Glomerular visceral epithelial cell (primary cell): ENCODE data around the gene ZNF423.

Experiments used
- DNase-seq: peaks from one replicate; pipeline ENCODE4 v3.0.0-alpha.2; 2016; ENCODE audit errors: extremely low spot score

Gene ZNF423

DNA sequence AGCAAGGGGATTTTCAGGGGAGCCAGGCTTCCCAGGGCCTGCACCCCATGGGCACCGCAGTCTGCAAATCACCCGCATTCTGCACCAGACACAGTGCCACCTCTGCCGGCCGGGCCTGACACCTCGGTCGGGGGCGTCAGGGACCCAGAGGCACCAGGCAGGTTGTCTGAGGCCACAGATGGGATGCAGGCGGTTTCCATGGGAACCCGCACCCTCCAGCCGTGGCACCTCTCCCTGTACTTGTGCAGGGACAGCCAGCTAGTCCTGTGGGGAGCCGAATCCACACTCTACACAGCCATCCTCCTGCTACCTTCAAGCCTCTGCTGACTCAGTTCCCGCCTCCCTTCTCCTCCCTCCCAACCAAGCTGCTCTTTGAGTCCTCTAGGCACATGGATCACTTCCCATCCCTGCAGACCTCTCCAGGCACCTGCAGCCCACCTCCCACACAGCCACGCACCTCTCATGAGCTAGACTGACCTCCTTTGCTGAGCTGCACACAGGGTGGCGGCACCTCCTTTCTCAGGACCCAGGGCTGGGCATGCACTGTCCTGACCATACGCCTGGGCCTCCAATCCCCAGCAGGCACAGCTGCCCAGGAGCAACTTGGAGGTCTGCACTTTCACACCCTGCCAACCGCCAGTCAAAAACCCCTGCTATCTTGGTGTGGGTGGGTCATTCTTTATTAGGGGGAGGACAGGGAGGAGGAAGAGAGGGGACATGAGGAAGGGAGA, 362.9 kb downstream of the ZNF423 start:
- DNase-seq: no peak

DNA sequence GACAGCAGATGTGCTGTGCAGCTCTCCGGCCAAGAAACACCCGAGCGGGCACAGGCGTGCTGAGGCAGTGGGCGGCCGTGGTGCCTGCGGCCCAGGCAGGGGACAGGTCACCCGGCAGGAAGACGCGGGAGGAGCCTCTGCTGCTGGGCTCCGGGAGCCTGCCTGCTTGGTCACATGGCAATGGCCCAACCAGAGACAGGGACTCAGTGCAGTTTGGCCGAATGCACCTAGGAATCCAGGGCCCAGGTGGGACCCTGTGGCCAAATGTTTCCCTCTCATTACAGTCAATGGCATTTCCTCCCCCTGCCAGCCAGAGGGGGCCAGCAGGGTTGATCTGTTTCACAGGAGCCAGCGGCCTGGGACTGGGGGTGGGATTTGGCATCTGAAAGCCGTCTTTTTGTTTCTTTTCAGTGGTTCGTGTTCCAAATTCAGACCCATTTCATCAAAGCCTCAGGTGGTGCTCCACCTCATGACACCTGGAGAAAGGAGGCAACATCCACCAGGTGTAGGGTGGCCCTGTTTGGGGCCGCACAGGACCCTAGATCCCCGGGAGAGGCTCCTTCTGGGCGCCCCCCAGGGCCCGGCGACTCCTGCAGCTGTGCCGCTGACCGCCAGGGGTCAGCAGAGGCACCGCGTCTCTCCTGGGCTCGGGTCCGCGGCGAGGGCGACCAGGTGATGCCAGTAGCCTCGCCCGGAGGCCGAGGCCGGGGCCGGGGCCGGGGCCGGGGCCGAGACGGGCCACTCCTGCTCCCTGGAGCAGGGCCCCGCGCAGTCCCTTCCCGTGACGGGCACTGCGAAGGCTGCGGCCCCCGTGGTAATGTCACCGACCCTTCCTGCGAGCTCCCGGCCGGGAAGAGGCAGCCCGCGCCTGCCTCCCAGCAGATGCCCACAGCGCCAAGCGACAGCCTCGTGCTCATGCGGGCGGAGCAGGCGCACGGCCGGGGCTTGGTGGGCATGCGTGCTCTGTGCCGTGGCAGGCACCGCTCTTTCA, 363.8 kb downstream of the ZNF423 start:
- DNase-seq: no peak

DNA sequence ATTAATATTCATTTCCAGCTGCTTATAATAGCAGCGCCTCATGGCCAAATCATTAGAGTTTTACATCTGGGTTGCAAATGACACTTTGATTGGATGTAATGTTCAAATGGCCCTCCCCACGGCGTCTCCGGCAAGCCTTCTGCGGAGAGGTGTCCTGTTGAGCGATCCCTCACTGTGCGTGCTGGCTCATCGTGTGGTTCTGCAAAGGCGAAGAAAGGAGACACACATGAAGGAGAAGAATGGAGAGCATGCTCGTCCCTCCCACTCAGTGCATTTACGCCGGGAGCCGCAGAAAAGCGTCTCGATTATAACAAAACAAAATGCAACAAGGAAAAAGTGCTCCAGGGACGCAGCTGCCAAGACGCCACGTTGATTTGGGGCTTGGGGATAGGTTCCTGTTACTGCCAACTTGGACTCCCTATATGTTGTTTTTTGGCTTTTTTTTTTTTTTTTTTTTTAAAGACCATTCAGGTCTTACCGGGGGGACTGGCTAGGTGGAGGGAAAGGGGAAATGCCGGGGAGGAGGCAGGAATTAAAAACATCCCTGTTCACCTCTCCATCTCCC, 364.7 kb downstream of the ZNF423 start:
- DNase-seq: no peak

DNA sequence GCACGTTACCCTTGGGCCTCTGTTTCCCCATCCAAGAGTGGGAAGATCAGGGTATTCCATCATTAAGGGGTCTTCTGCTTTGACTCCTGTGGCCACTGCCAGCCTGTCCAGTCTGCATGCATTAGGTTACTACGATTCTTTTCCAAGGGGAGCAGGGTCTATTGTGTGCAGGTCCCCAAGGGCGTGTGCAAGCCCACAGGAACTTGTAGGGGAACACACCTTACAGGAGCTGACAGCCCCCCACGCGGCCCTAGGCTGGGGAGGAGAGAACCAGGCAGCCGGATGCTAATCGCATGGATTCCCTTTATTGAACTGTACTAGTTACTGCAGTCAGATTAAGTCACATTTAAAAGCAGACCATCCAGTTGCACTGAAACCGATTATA, 365.6 kb downstream of the ZNF423 start:
- DNase-seq: no peak

DNA sequence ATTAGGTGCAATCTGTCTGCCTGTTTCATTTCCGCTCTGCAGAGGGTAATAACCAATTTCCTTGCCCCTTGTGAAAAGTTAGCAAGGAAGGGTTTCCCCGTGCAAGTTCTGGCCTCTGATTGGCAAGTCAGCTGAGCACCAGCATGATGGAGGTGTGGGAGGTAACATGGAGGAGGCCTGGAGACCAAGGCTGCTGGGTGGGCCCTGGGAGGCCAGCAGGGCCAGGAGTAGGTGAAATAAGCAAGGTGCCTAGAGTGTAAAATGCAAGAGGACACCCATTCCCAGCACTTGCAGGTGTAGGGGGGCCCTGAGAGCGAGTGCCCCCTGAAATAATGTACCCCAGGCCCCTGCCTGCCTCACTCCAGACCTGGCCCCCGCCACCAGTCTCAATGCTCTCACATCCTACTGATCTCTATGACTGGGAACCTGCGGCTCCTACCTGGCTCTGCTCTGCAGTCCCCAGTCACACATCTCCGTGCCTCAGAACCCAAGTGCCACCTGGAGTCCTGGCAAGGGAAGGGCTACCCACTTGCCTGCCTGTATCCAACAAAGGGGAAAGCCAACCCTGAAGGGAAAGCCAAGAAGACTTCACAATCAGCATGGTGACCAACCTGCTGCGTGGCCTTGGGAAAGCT, 366.1 kb downstream of the ZNF423 start:
- DNase-seq: no peak

DNA sequence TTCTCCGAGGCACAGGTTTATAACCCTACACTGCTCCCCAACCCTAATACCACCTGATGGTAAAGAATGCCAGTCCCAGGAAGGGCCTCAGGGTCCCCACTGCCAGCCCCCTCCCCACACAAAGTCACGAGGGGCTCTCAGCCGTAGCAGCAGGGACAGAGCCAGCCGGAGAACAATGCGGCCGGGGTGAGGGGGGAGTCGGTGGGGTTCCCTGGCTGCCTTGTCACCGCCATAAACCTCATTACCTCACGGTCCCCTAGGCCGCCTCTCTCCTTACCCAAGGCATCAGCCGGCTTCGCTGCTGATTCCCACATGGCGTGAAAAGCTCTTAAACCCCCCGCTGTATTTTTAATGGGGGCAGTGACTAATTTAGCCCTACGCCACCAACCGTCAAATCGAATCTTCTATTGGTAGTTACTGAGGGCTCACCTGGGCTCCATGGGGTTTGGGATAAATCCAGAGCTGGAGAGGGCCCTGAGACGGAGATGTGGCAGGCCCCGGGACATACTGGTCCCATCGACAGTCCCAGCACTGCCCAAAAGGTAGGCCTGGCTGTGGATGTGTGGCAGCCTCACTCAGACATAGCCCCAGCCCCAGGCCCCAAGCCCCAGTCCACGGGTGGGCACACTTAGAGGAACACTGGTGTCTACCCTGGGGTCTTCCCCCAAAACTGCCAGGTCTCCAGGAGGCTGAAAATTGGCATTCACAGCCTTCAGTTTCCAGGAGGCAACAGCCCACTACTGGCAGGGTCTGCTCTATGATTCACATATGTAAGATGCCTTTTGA, 367.0 kb downstream of the ZNF423 start:
- DNase-seq: no peak

DNA sequence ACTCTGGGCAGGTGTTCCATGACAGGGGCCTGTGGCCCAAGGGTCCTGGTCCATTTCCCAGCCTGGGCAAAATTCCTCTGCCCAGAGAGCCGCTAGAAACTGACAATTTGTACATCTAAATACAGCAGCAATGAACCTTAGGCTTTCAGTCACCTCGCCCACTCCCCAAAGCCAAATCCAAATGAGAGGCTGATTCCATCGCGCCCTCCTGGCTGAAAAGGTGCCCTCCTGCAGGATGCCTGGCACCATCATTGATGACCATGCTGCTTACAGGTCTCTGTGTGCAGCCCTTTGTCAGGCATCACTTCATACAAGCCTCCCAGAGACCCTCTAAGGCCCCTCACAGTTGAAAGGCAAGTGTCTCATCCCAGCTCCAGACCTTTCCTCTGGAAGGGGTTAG, 367.6 kb downstream of the ZNF423 start:
- DNase-seq: no peak

DNA sequence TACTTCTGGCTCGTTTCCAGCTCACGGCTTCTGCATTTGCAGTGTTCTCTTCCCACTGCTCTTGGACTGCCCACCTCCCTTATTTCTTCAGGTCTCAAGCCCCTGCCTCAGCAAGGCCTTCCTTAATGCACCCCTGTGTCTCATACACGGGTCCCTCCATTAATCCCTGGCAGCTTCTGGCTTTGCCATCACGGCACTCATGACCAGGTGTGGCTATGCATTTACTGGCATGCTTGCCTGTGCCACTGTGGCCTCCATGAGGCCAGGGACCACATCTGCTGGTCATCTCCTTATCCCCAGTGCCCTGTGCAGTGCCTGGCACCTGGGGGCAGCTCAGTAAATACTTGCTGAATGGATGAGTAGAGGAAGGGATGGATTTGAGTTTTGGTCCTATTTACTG, 368.2 kb downstream of the ZNF423 start:
- no peak for DNase-seq

DNA sequence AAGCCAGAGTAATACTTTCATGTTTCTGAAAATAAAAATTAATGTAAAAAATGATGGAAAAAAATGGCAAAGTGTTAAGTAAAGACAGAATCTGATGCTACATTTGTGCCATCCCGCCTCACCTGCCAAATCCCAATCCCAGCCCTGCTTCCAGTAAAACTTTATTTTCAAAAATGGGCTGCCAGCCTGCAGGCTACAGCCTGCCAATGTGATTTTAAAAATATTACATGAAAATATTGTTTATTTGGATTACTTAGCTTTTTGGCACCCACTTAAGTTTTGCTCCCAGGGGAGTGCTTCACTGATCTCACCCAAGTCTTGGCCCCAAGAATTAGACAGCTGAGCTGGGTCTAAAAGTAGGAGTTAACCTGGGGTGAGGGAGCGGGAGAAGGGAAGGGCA, 369.5 kb downstream of the ZNF423 start:
- DNase-seq: no peak

DNA sequence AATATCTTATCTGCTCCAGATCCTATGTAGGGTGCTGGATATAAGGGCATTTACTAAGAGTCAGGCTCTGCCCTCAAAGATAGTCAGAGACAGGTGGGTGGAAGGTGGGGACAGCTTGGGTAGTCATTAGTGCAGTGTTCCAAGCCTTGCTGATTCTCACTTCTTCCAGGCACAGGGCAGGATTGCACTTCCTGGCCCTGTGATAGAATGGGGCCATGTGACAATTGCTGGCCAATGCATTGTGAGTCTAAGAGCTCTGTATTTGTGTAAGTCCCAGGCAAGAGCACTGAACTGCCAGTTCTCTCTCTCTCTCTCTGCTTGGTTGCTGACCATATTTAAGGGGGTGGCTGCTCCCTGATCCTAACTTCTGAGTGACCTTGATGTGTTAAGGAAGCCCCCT, 370.2 kb downstream of the ZNF423 start:
- DNase-seq: no peak

DNA sequence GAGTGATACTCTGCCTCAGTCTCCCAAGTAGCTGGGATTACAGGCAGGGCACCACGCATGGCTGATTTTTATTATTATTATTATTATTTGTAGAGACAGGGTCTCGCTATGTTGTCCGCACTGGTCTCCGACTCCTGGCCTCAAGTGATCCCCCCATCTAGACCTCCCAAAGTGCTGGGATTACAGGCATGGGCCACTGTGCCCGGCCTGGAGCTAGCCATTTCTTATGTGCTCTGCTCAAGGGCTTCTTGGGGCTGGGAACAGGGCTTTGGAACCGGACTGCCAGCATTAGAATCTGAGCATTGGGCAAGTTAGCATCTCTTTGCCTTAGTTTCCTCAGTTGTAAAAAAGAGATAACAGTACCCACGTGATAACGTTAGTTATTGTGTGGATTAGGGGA, 371.0 kb downstream of the ZNF423 start:
- no peak for DNase-seq

DNA sequence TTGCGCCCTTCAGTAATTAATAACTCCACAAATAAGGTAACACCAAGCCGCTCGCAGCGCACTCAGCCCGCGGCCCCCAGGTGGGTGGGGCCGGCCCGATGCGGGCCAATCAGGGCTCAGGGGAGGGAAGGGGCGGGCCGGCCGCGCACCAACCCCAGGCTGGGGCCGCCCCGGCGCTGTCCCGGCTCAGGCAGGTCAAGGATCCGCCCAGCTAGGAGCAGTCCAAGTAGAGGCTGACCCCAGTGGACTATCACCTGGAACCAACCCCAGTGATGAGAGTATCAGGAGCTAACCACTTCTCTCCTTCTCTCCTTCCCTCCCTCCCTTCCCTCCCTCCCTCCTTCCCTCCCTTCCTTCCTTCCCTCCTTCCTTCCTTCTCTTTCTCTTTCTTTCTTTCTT, 371.5 kb downstream of the ZNF423 start:
- DNase-seq: no peak

DNA sequence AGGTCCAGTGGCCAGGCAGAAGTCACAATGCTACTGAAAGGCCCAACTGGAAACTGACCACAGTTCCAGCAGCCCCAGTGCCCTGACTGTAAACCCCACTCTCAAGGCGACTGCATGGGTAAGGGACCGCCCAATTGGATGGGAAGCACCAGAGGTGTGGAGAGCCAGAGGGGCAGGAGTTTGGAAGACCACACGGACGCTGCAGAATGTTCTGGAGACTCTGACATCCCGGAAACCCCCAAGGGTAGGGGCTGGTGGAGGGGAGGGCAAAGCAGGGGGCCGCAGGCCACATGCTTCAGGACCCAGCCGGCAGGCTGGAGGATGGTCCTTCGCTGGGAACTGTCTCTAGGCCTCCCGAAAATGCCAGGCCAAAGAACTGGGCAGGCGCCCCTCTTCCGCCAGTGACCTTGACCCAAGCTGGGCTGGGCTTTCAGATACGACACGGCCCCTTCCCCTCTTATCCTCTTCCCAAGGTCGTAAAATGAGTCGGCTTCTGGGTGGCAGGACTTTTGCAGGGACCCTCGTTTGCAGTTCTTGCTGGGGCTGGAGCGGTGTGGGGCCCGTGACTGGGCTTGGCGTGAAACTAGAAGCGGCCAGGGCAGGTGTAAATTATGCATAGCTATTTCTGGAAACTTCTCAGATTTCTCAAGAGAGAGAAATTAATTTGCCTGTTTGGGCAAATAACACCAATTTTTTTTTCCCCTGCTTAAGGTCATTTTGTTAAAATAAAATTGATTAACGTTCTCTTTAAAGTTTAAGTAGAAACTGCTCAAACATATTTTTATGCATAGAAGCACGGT, 372.1 kb downstream of the ZNF423 start:
- DNase-seq: no peak

DNA sequence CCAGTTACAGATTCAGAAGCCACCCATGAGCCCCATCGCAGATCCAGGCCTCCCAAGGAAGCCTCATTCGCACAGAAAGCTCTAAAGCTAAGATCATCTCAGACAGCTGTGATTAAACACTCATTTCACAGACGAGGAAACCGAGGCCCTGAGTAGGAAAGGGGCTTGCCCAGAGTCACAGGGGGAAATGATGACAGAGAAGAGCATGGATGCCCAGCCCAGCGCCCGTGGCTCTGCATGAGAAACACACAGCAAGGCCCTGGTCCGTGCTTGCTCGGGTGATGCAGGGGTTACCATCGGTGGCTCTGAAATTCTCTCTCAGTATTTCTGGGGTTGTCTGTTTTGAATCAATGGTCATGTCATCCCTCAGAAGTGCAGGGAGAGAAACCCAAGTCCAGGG, 372.7 kb downstream of the ZNF423 start:
- no peak for DNase-seq

DNA sequence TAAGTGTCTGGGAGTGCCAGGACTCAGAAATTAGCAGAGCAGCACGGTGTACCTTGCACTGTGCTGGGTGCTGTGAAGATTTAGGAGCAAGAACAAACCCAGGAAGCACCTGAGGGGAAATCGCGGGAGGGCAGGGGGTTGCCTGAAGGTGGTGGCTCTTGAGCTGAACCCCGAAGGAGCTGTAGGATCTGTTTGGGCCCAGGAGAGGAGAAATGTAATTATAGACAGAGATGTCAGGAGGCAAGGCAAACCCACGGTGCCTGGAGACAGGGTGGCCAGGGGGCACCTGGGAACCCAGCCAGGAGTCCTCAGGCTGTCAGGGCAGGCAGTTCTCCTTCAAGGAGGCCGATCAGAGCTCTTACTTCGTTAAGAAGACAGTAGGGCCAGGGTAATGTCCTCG, 373.2 kb downstream of the ZNF423 start:
- DNase-seq: no peak

DNA sequence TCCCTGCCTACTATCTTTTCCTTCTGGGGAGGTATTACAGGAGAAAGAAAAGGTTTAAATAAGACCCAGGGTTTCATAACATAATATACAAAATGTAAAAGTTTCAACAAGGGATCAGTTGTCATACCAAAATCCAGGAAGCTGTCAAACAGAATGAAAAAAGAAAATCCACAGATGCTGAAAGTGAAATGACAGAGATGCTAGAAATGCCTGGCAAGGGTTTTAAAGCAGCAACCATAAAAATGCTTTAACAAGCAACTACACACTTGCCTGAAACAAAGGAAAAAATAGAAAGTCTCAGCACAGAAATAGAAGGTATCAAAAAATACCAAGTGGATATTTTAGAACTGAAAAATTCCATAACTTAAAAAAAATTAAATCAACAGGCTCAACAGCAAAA, 377.3 kb downstream of the ZNF423 start:
- no peak for DNase-seq

DNA sequence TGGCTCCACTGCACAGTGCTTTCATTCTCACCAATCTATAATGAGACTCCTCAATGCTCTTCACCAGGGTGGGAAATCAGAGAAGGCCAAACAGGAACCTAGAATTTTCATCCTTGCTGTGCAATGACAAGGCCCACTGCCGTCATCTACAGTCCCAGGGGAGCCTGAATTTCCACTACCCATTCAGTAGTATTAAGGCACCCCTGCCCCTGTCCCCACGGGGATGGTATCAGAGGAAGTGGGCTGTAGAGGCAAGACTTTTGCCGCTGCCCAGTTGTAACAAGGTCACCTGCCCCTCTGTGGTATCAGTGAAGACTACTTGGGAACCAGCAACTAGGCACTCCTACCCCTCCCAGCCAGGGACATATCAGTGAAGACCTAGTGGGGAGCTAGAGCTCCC, 377.8 kb downstream of the ZNF423 start:
- no peak for DNase-seq

DNA sequence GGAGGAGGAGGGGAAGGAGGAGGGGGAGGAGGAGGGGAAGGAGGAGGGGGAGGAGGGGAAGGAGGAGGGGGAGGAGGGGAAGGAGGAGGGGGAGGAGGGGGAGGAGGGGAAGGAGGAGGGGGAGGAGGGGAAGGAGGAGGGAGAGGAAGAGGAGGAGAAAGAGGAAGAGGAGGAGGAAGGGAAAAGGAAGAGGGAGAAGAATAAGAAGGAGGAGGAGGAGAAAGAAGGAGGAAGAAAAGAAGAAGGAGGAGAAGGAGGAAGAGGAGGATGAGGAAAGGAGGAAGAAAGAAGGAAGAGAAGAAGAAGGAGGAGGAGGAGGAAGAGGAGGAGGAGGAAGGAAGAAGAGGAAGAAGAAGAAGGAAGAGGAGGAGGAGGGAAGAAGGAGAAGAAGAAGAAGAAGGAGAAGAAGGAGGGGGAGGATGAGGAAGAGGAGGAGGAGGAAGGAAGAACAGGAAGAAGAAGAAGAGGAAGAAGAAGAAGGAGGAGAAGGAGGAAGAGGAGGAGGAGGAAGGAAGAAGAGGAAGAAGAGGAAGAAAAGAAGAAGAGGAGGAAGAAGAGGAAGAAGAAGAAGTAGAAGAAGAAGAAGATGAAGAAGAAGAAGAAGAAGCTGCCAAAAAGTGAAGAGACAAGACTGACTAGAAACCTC, 378.5 kb downstream of the ZNF423 start:
- no peak for DNase-seq

DNA sequence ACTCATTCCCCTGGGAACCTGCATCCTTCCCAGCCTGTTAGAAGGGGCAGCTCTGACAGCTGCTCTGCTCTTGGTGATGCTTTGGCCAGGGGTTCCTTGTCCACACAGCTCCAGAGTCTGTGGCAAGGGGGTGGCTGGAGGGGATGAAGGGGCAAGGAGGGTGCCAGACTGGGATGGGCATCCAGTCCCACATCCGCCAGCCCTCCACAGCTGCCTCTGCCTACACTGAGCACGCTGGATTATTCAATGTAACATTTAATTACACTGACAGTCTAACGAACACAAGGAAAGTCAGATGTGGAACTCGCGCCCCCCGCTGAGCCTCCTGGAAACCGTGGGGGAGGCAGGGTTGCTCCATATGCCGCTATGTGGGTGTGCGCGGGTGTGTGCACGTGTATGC, 381.2 kb downstream of the ZNF423 start:
- no peak for DNase-seq

DNA sequence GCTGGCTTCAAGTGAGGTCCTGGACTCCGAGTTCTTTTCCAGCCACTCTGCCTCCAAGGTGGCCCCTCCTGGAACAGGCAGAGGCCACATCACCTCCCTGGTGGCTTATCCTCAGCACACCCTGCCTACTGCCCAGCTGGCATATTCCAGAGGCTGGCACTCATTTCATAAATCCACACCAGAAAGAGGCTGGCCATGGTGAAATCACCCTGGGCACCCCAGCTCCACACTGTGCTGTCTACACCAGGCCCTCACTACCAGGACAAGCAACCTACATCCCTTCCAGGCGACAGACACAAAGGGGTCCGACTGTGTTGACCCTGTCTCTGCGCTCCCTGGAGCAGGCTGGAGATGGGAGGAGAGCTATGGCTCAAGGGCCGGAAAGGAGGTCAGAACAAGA, 382.1 kb downstream of the ZNF423 start:
- no peak for DNase-seq
